GM12878 (cell line): ENCODE results near the gene MED25.

Source experiments
- CTCF ChIP-seq, 3 experiments: IDR thresholded peaks in 2 of 3; conservative IDR thresholded peaks in 1 of 3; 2 replicates each; pipeline ENCODE4 v1.5.1; 2011; ENCODE audit warnings: low read depth in 3 of 3, low read length in 3 of 3, mild to moderate bottlenecking in 3 of 3, control low read depth in 2 of 3, moderate library complexity in 2 of 3, inconsistent platforms in 1 of 3, mixed read lengths in 1 of 3; ENCODE audit not compliant: control insufficient read depth in 2 of 3, insufficient read depth in 1 of 3; ENCODE audit errors: extremely low read depth in 1 of 3
- MTA2 ChIP-seq: fragments of 450-650 bp; IDR thresholded peaks from 2 replicates; pipeline ENCODE4 v1.6.1; 2016; ENCODE audit warnings: low read depth, mild to moderate bottlenecking, moderate library complexity
- POLR2AphosphoS5 ChIP-seq: IDR thresholded peaks from 2 replicates; pipeline ENCODE4 v1.6.1; 2011; ENCODE audit warnings: mild to moderate bottlenecking, low read length, inconsistent platforms

DNA sequence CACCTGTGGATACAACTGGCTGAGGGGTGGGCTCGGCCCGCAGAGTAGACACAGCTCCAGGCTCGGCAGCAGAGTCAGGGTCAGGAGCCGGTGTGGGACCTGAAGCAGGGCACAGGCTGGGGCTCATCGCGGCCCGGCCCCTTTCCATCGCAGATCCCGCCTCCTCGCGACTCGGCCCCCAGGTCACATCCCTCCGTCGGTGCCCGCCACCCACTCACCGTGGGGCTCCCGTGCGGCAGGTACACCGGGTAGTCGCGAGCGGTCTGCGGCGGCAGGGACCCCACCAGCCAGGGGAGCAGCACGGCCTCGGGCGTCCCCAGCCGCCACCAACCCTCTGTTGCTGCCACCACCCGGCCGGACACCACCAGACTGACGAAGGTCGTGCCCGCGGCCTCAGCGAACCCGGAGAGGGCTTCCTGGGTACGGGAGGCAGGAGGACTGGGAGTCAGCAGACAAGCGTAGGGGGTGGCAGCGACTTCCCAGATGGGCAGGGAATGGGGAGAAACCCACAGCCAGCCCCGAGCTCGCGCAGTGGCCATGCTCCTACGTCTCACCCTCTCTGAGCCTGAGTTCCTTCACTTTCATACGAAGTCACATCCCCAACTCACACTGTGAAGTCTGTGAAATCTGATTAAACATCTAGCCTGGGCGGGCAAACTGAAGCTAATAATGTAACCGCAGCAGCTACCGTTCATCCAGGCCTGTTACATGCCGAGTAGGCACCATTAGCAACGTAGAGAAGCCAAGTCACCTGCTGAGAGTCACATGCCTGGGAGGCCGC is 8.7 kb upstream of the MED25 start:
- peak in 2 of 3 experiments; percentile 27 to 32; a peak in 2 of 6 replicates for TF ChIP-seq CTCF (IDR thresholded peaks at IDR 0.05 in 2 of 3, conservative IDR thresholded peaks at IDR 0.05 in 1 of 3; ENCODE audit: control insufficient read depth in 2 of 3, extremely low read depth in 1 of 3, insufficient read depth in 1 of 3, low read depth in 3 of 3, low read length in 3 of 3)
- TF ChIP-seq MTA2: no peak
- no peak for TF ChIP-seq POLR2AphosphoS5
